ENCODE data around the gene INTS7. TPM values are rescaled to one million over a fixed set of nuclear protein-coding genes. Genes with fewer than 3 reads are reported as not detected.

Gene INTS7
- 14.7 and 16.4 TPM in 2 replicates for total RNA-seq

GRCh38 chr1:212035123-212035834 lies at the start of gene INTS7, which contains the start of gene DTL:
INTS7 (minus strand) TSS chr1:212035557; CDS start chr1:212035437, 120 bp downstream.
DTL (plus strand) TSS chr1:212035748; CDS start chr1:212035891, 143 bp downstream.

Other genes with a start within 250 kb of the INTS7 start
- 25.5 and 26.4 TPM in 2 replicates for gene LPGAT1, start 204.8 kb downstream of the INTS7 start, total RNA-seq
- gene DTL, start 191 bp upstream of the INTS7 start, total RNA-seq: 15.7 and 17.4 TPM in 2 replicates
- 29.6 and 37.6 TPM in 2 replicates for gene PPP2R5A, start 249.9 kb upstream of the INTS7 start, total RNA-seq